H9 (cell line): ENCODE data around the gene OST4. TPM values are rescaled to one million over a fixed set of nuclear protein-coding genes. Genes with fewer than 3 reads are reported as not detected.

ENCODE experiments used
- DNase-seq: peaks from one replicate; pipeline ENCODE4 v3.0.0-alpha.2; 2017
- H2AFZ ChIP-seq: one replicate; pipeline ENCODE4 v1.6.1; 2013; ENCODE audit warnings: mild to moderate bottlenecking, low read length, control low read depth, moderate library complexity
- H2AK5ac ChIP-seq: 2 replicates; pipeline ENCODE4 v1.6.1; 2013; ENCODE audit warnings: low read length, control low read depth, mixed read lengths; ENCODE audit not compliant: insufficient read length
- H2BK120ac ChIP-seq: one replicate; pipeline ENCODE4 v1.6.1; 2013; ENCODE audit warnings: low read depth, mild to moderate bottlenecking, low read length, control low read depth, inconsistent platforms; ENCODE audit not compliant: poor library complexity, severe bottlenecking
- H2BK12ac ChIP-seq: 2 replicates; pipeline ENCODE4 v1.6.1; 2013; ENCODE audit warnings: low read length, control low read depth, mixed read lengths, low read depth; ENCODE audit not compliant: insufficient read length
- H2BK15ac ChIP-seq: 2 replicates; pipeline ENCODE4 v1.6.1; 2013; ENCODE audit warnings: low read depth, low read length, control low read depth
- H2BK20ac ChIP-seq: one replicate; pipeline ENCODE4 v1.6.1; 2013; ENCODE audit warnings: low read depth, mild to moderate bottlenecking, low read length, control low read depth, inconsistent platforms; ENCODE audit not compliant: poor library complexity, severe bottlenecking
- H2BK5ac ChIP-seq: 2 replicates; pipeline ENCODE4 v1.6.1; 2013; ENCODE audit warnings: low read length, control low read depth, mixed read lengths; ENCODE audit not compliant: insufficient read length
- H3K14ac ChIP-seq: 2 replicates; pipeline ENCODE4 v1.6.1; 2013; ENCODE audit warnings: low read length, control low read depth; ENCODE audit not compliant: insufficient read depth
- H3K18ac ChIP-seq: 2 replicates; pipeline ENCODE4 v1.6.1; 2013; ENCODE audit warnings: low read depth, mild to moderate bottlenecking, mixed read lengths, low read length, control low read depth; ENCODE audit not compliant: insufficient read length
- H3K23ac ChIP-seq: 2 replicates; pipeline ENCODE4 v1.6.1; 2013; ENCODE audit warnings: low read length, control low read depth, mixed read lengths, low read depth; ENCODE audit not compliant: insufficient read length
- H3K23me2 ChIP-seq: 2 replicates; pipeline ENCODE4 v1.6.1; 2013; ENCODE audit warnings: low read depth, mild to moderate bottlenecking, mixed read lengths, low read length, control low read depth; ENCODE audit not compliant: insufficient read length, poor library complexity, severe bottlenecking
- H3K27ac ChIP-seq: 2 replicates; pipeline ENCODE4 v1.5.1; 2013; ENCODE audit warnings: low read length, control low read depth, mixed read lengths, low read depth; ENCODE audit not compliant: insufficient read length
- H3K27me3 ChIP-seq: 2 replicates; pipeline ENCODE4 v1.6.1; 2013; ENCODE audit warnings: low read length, control low read depth, inconsistent platforms; ENCODE audit not compliant: insufficient read depth
- H3K4ac ChIP-seq: 2 replicates; pipeline ENCODE4 v1.6.1; 2013; ENCODE audit warnings: low read depth, mild to moderate bottlenecking, control low read depth, inconsistent platforms, low read length, moderate library complexity
- H3K4me1 ChIP-seq: 2 replicates; pipeline ENCODE4 v1.6.1; 2013; ENCODE audit warnings: low read length, control low read depth, inconsistent platforms; ENCODE audit not compliant: insufficient read depth
- H3K4me2 ChIP-seq: 2 replicates; pipeline ENCODE4 v1.6.1; 2013; ENCODE audit warnings: low read length, control low read depth, mixed read lengths; ENCODE audit not compliant: insufficient read length, insufficient read depth
- H3K56ac ChIP-seq: 2 replicates; pipeline ENCODE4 v1.6.1; 2013; ENCODE audit warnings: low read depth, mild to moderate bottlenecking, mixed read lengths, low read length, control low read depth; ENCODE audit not compliant: insufficient read length
- H3K79me1 ChIP-seq: 2 replicates; pipeline ENCODE4 v1.6.1; 2013; ENCODE audit warnings: low read depth, mild to moderate bottlenecking, moderate library complexity, low read length, control low read depth, inconsistent platforms; ENCODE audit not compliant: insufficient read depth, poor library complexity, severe bottlenecking
- H3K79me2 ChIP-seq: 2 replicates; pipeline ENCODE4 v1.6.1; 2013; ENCODE audit warnings: low read length, control low read depth, inconsistent platforms; ENCODE audit not compliant: insufficient read depth
- H3K9ac ChIP-seq: 2 replicates; pipeline ENCODE4 v1.6.1; 2013; ENCODE audit warnings: low read length, control low read depth, mixed read lengths; ENCODE audit not compliant: insufficient read length; ENCODE audit errors: extremely low read depth
- H3K9me3 ChIP-seq: one replicate; pipeline ENCODE4 v1.6.1; 2013; ENCODE audit warnings: low read depth, low read length, inconsistent platforms; ENCODE audit not compliant: control insufficient read depth
- H3T11ph ChIP-seq: one replicate; pipeline ENCODE4 v1.6.1; 2013; ENCODE audit warnings: mild to moderate bottlenecking, low read length, control low read depth, inconsistent platforms
- H4K20me1 ChIP-seq: one replicate; pipeline ENCODE4 v1.6.1; 2013; ENCODE audit not compliant: control insufficient read depth, insufficient read length, insufficient read depth
- H4K5ac ChIP-seq: 2 replicates; pipeline ENCODE4 v1.6.1; 2013; ENCODE audit warnings: low read depth, mild to moderate bottlenecking, mixed read lengths, low read length, control low read depth; ENCODE audit not compliant: insufficient read length
- H4K8ac ChIP-seq: replicated peaks from 2 replicates; pipeline ENCODE4 v1.6.1; 2013; ENCODE audit warnings: low read length, control low read depth, mixed read lengths, low read depth; ENCODE audit not compliant: insufficient read length
- H4K91ac ChIP-seq: 2 replicates; pipeline ENCODE4 v1.6.1; 2013; ENCODE audit warnings: low read depth, mild to moderate bottlenecking, moderate library complexity, mixed read lengths, low read length, control low read depth; ENCODE audit not compliant: insufficient read length
- H3K27ac Mint-ChIP-seq, 3 experiments: 2 replicates in 2 of 3; 3 replicates in 1 of 3; pipeline ENCODE4 v1.8.0; 2020 to 2021; ENCODE audit warnings: mixed read lengths in 3 of 3, mild to moderate bottlenecking in 1 of 3, moderate library complexity in 1 of 3
- H3K27me3 Mint-ChIP-seq: 2 replicates; pipeline ENCODE4 v1.8.0; 2021; ENCODE audit warnings: low read depth, mild to moderate bottlenecking, moderate library complexity, mixed read lengths
- H3K36me3 Mint-ChIP-seq, 3 experiments: 2 replicates in 2 of 3; 3 replicates in 1 of 3; pipeline ENCODE4 v1.8.0; 2020 to 2021; ENCODE audit warnings: low read depth in 3 of 3, mixed read lengths in 3 of 3; ENCODE audit not compliant: insufficient read depth in 1 of 3
- H3K4me1 Mint-ChIP-seq, 2 experiments: 2 replicates each; pipeline ENCODE4 v1.8.0; 2020; ENCODE audit warnings: mixed read lengths in 2 of 2
- H3K4me3 Mint-ChIP-seq, 2 experiments: 2 replicates in 1 of 2; 3 replicates in 1 of 2; pipeline ENCODE4 v1.8.0; 2020 to 2021; ENCODE audit warnings: mild to moderate bottlenecking in 2 of 2, mixed read lengths in 2 of 2, moderate library complexity in 1 of 2
- H3K9me3 Mint-ChIP-seq, 2 experiments: 2 replicates in 1 of 2; 3 replicates in 1 of 2; pipeline ENCODE4 v1.8.0; 2020; ENCODE audit warnings: mild to moderate bottlenecking in 2 of 2, mixed read lengths in 2 of 2, moderate library complexity in 1 of 2
- WGBS: extraction: QIAGEN DNeasy Blood & Tissue Kit; methylation state at CpG from one replicate; pipeline ENCODE4 v1.1.7; 2013; ENCODE audit warnings: missing lambda C conversion rate, low lambda C conversion rate, mixed read lengths; ENCODE audit not compliant: insufficient read length; ENCODE audit errors: extremely low coverage; 5-methylcytosine and 5-hydroxymethylcytosine counted together
- total RNA-seq: library from RNA; stranded (reverse); gene quantifications from 2 replicates; pipeline ENCODE4 v1.2.1, GENCODE V29; 2021
- TF ChIP-seq, protein P1 (sequence below): fragments of 200-600 bp; sonication (generic); conservative IDR thresholded peaks from 3 replicates; pipeline ENCODE4 v1.8.0; 2021; ENCODE audit warnings: antibody characterized with exemption, mild to moderate bottlenecking

Gene OST4
- total RNA-seq, 1 experiment from 2014 or later = 215 TPM

DNA sequence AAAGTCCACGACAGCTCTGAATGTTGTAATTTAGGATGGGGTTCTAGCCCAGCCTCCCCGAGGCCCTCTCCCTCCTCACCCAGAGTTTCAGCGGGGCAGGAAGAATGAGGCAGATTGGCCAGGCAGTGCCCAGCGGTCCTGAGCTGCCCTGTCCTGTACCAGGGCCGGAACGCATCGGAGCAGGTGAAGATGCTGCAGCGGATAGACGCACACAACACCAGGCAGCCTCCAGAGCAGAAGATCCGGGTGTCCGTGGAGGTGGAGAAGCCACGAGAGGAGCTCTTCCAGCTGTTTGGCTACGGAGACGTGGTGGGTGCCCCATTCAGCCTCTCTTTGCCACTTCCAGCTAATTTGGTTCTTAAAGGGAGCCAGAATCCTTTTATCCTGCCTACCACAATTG lies 25.9 kb upstream of the OST4 start:
- H2BK15ac ChIP-seq = no peak overlapping the region
- TF ChIP-seq, protein P1, sequence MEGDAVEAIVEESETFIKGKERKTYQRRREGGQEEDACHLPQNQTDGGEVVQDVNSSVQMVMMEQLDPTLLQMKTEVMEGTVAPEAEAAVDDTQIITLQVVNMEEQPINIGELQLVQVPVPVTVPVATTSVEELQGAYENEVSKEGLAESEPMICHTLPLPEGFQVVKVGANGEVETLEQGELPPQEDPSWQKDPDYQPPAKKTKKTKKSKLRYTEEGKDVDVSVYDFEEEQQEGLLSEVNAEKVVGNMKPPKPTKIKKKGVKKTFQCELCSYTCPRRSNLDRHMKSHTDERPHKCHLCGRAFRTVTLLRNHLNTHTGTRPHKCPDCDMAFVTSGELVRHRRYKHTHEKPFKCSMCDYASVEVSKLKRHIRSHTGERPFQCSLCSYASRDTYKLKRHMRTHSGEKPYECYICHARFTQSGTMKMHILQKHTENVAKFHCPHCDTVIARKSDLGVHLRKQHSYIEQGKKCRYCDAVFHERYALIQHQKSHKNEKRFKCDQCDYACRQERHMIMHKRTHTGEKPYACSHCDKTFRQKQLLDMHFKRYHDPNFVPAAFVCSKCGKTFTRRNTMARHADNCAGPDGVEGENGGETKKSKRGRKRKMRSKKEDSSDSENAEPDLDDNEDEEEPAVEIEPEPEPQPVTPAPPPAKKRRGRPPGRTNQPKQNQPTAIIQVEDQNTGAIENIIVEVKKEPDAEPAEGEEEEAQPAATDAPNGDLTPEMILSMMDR = no peak
- no peak overlapping the region for H3K4ac ChIP-seq
- H4K5ac ChIP-seq = no peak overlapping the region
- H3K23ac ChIP-seq = no peak overlapping the region
- no peak overlapping the region for H3K4me2 ChIP-seq
- Mint-ChIP-seq H3K9me3 (no peaks in the 10 kb centered on the region; a peak in 1 of 5 replicates), H3K27ac (peak overlapping the region in 1 of 3 experiments; percentile 91; a peak in 1 of 7 replicates), H3K4me1 (peaks cover 8 to 10% of the 10 kb centered on the region in 2 experiments), H3K36me3 (peaks cover 0 to 1% (median 0%) of the 10 kb centered on the region in 3 experiments; a peak in 4 of 7 replicates), H3K27me3 (peaks cover 2% of the 10 kb centered on the region; the same call in 1 of the 2 replicates), H3K4me3 (no peak overlapping the region)
- no peaks in the 10 kb centered on the region for H3K23me2 ChIP-seq
- no peak overlapping the region for H2BK120ac ChIP-seq
- H3K79me2 ChIP-seq = no peaks in the 10 kb centered on the region
- no peak overlapping the region for H3T11ph ChIP-seq
- H2BK20ac ChIP-seq = no peak overlapping the region
- no peak overlapping the region for H2AK5ac ChIP-seq
- no peak overlapping the region for H3K18ac ChIP-seq
- H3K9ac ChIP-seq = no peak overlapping the region
- no peak overlapping the region for H4K8ac ChIP-seq
- H3K4me1 ChIP-seq = no peaks in the 10 kb centered on the region
- H3K9me3 ChIP-seq = no peaks in the 10 kb centered on the region
- DNase-seq = no peak
- H4K91ac ChIP-seq = no peak overlapping the region
- no peak overlapping the region for H3K56ac ChIP-seq
- no peak overlapping the region for H3K14ac ChIP-seq
- H3K79me1 ChIP-seq = no peaks in the 10 kb centered on the region
- H2AFZ ChIP-seq = no peak overlapping the region
- no peak overlapping the region for H2BK12ac ChIP-seq
- WGBS = no CpG with 5 or more reads among the region's 14 CpGs
- H2BK5ac ChIP-seq = no peak overlapping the region
- peaks cover 3% of the 10 kb centered on the region for H4K20me1 ChIP-seq
- no peaks in the 10 kb centered on the region for H3K27me3 ChIP-seq
- H3K27ac ChIP-seq = no peak overlapping the region
